ENCODE data around the gene GIPC1. TPM values are rescaled to one million over a fixed set of nuclear protein-coding genes. Genes with fewer than 3 reads are reported as not detected.

GIPC1 gene
- total and polyA plus RNA-seq, 2 experiments from 2014 or later = 106 to 173 TPM

DNA sequence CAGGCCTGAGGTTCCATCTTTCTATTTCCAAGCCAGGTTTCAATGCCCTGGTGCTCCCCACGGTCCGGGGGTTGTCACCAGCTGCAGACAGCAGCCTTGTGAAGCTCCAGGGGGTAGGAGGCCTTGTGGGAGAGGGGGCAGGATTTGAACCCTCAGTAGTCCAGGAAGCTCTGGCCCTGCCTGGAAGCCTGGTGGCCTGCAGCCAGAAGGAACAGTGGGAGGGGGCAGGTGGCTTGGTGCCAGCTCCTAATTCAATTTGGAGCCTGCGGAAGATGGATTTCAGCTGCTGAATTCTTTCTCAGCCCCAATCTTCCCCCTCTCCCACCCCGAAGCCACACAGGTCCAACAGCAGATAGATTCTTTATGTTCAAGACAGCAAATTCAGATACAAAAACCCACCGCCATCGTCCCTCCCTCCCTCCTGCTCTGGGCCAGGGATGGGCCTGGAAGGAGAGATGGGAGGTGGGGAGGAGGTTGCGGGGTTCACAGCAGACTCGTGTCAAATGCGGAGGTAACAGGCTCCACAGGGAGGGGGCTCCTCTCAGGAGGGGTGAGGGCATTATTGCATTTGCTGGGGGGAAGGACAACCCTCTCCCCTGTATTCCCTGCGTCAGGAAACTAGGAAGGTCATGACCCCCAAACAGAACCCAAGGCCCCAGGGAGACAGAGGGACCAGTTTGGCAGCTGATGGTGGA is 18.4 kb downstream of the GIPC1 start:
- H3K79me2 ChIP-seq (ENCODE audit: insufficient read depth) = no peaks in the 10 kb centered on the region
- no peak overlapping the region for H3K27ac ChIP-seq
- no peaks in the 10 kb centered on the region for H4K20me1 ChIP-seq (ENCODE audit: insufficient read depth)
- H3K9ac ChIP-seq = no peak overlapping the region
- DNase-seq = no peak
- in situ Hi-C loops (cut with MboI) = no loop called here
- H3F3A ChIP-seq (ENCODE audit: insufficient read depth) = peaks cover 6% of the 10 kb centered on the region; the same call in 1 of the 2 replicates
- H3K27me3 ChIP-seq (replicated peaks; ENCODE audit: insufficient read depth) = no peaks in the 10 kb centered on the region
- WGBS, 2 experiments (ENCODE audit: low coverage in 1 of 2, low lambda C conversion rate in 2 of 2, missing lambda C conversion rate in 2 of 2) = 78 to 81% methylated on average over 9 to 10 of the region's 10 CpGs
- no peaks in the 10 kb centered on the region for H3K9me2 ChIP-seq (ENCODE audit: insufficient read depth)
- no peak overlapping the region for H2AFZ ChIP-seq
- TF ChIP-seq EZH2 (IDR thresholded peaks at IDR 0.05; ENCODE audit: insufficient read depth, poor library complexity, severe bottlenecking) = no peak
- TF ChIP-seq EZH2phosphoT487 (IDR thresholded peaks at IDR 0.05; ENCODE audit: insufficient read depth, low read depth) = no peak
- H3K9me3 ChIP-seq (ENCODE audit: low read depth) = no peaks in the 10 kb centered on the region
- no peak overlapping the region for H3K4me3 ChIP-seq
- peaks cover 11% of the 10 kb centered on the region for H3K4me1 ChIP-seq (ENCODE audit: insufficient read depth)
- no peak overlapping the region for H3K4me2 ChIP-seq (ENCODE audit: unreplicated experiment)
- H3K36me3 ChIP-seq (ENCODE audit: low read depth) = peaks cover 14% of the 10 kb centered on the region; the same call in 1 of the 2 replicates

DNA sequence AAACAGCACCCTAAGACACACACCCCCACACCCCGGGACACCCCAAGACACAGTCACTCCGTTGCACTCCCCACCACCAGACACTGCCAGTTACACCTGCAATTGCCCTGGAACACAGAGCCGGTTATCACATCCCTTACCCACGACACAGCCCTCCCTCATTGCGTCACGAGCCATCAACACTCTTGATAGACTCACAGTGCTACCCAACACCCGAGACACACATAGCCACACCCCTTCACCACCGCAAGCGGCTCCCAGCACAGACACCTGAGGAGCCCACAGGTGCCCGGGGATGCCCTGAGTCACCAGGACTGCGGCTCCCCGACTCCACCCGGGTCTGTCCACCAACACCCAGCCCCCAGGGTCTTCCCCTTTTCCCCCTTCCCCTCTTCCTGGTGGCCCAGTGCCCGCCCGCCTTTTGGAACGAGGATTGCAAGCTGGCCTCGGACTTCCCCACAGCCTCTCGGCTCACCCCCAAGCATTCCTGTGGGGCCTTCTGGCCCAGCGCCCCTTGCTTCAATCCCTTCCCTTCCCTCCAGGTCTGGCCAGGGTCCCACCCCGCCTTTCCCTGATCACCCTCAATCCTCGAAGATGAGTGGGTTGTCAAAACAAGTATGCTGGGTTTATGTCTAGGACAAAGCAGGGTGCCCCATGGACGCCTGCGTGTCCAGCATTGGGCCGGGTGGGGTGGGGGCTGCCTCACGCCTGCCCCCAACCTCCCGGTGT is 19.1 kb downstream of the GIPC1 start:
- no peak overlapping the region for H3K27ac ChIP-seq
- H3K36me3 ChIP-seq (ENCODE audit: low read depth) = peaks cover 14% of the 10 kb centered on the region; the same call in 1 of the 2 replicates
- no peak overlapping the region for H3K4me2 ChIP-seq (ENCODE audit: unreplicated experiment)

DNA sequence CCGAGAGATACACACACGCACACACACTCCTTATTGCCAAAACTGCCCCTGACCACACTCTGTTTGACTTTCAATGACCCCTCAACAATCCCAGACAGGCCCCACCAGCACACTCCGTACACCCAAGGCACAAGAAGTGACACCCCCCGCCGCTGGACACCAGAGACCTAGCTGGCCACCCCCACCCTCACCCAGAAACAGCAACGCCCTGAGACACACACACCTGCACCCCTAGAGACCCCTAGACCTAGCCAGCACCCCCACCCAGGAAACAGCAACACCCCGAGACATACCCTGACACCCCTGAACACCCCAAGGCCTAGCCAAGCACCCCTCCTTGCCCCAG is 19.6 kb downstream of the GIPC1 start:
- Histone ChIP-seq H3F3A (ENCODE audit: insufficient read depth) (peaks cover 6% of the 10 kb centered on the region; the same call in 1 of the 2 replicates), H3K36me3 (ENCODE audit: low read depth) (peaks cover 14% of the 10 kb centered on the region; the same call in 1 of the 2 replicates), H3K4me3 (no peak overlapping the region), H3K4me1 (ENCODE audit: insufficient read depth) (peaks cover 11% of the 10 kb centered on the region), H3K79me2 (ENCODE audit: insufficient read depth) (no peaks in the 10 kb centered on the region), H3K27ac (no peak overlapping the region), H3K27me3 (replicated peaks; ENCODE audit: insufficient read depth) (no peaks in the 10 kb centered on the region), H3K9me2 (ENCODE audit: insufficient read depth) (no peaks in the 10 kb centered on the region), H3K4me2 (ENCODE audit: unreplicated experiment) (no peak overlapping the region), H3K9ac (no peak overlapping the region), H3K9me3 (ENCODE audit: low read depth) (no peaks in the 10 kb centered on the region), H2AFZ (no peak overlapping the region), H4K20me1 (ENCODE audit: insufficient read depth) (no peaks in the 10 kb centered on the region)
- 85 to 92% methylated on average over 3 to 7 of the region's 7 CpGs for WGBS, 2 experiments (ENCODE audit: low coverage in 1 of 2, low lambda C conversion rate in 2 of 2, missing lambda C conversion rate in 2 of 2)
- no peak for TF ChIP-seq EZH2phosphoT487 (IDR thresholded peaks at IDR 0.05; ENCODE audit: insufficient read depth, low read depth)
- TF ChIP-seq EZH2 (IDR thresholded peaks at IDR 0.05; ENCODE audit: insufficient read depth, poor library complexity, severe bottlenecking) = no peak
- in situ Hi-C loops (cut with MboI) = no loop called here
- no peak for DNase-seq

More for the DNA sequence above, 19.1 kb downstream of the GIPC1 start:
- TF ChIP-seq EZH2phosphoT487 (IDR thresholded peaks at IDR 0.05; ENCODE audit: insufficient read depth, low read depth) = no peak
- no peak for TF ChIP-seq EZH2 (IDR thresholded peaks at IDR 0.05; ENCODE audit: insufficient read depth, poor library complexity, severe bottlenecking)
- WGBS, 2 experiments (ENCODE audit: low coverage in 1 of 2, low lambda C conversion rate in 2 of 2, missing lambda C conversion rate in 2 of 2) = 51 to 56% methylated on average over 19 to 26 of the region's 26 CpGs
- Histone ChIP-seq H3K79me2 (ENCODE audit: insufficient read depth) (no peaks in the 10 kb centered on the region), H3K9me2 (ENCODE audit: insufficient read depth) (no peaks in the 10 kb centered on the region), H3F3A (ENCODE audit: insufficient read depth) (peaks cover 6% of the 10 kb centered on the region; the same call in 1 of the 2 replicates), H3K9ac (no peak overlapping the region), H4K20me1 (ENCODE audit: insufficient read depth) (no peaks in the 10 kb centered on the region), H2AFZ (no peak overlapping the region), H3K27me3 (replicated peaks; ENCODE audit: insufficient read depth) (no peaks in the 10 kb centered on the region), H3K9me3 (ENCODE audit: low read depth) (no peaks in the 10 kb centered on the region), H3K4me3 (no peak overlapping the region), H3K4me1 (ENCODE audit: insufficient read depth) (peaks cover 11% of the 10 kb centered on the region)
- in situ Hi-C loops (cut with MboI) = no loop called here
- DNase-seq = peak; percentile 80

DNA sequence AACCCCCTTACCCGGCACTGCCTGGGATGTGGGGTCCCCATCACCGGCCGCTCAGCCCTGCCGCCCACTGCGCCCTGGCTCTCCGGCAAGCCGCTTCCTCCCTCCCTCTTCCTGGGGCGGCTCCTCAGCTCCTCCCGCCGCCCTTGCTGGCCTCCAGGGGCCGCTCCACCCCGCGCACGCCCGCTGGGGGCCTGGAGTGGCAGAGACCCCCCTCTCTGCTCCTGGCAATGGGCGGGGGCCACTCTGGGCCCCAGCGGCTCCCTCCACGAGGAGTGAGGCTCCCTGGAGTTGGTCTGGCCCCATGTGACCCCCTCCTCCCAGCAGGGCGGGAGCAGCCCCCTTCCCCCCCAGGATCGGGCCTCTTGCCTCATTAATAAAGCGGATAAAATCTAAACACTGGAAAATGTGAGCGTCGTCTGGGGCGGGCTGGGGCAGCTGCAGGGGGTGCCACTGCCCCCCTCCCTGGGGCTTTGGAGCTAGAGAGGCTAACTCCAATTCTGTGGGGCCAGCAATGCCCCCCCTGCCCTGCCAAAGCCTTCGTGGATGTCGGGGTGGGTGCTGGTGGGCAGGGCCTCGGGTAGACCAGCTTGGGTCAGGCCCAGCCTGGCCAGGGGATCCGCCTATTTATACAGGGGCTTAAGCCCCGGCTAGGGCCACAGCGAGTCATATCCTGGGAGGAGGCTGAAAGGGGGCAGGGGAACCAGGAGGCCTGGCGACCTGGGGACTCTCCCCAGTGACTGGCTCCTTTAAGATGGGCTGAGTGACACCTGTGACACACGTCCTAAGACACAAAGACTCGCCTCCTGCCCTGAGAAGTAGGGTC is 20.5 kb downstream of the GIPC1 start, which contains the start of gene PTGER1:
Gene PTGER1 (minus strand): TSS at position 104 of the 823 bp plus-strand sequence. CDS start 1,034 bp downstream, outside the sequence.
- Histone ChIP-seq H4K20me1 (ENCODE audit: insufficient read depth) (no peaks in the 10 kb centered on the region), H3K9me2 (ENCODE audit: insufficient read depth) (no peaks in the 10 kb centered on the region), H2AFZ (peak within 1 kb of the TSS; percentile 23; the same call in 1 of the 2 replicates), H3K36me3 (ENCODE audit: low read depth) (peaks cover 12% of the 10 kb centered on the region; the same call in 1 of the 2 replicates), H3K27ac (no peak within 1 kb of the TSS), H3F3A (ENCODE audit: insufficient read depth) (peaks cover 6% of the 10 kb centered on the region; the same call in 1 of the 2 replicates), H3K9ac (0 out of 2 replicates have a peak within 1 kb of the TSS, but pooled peaks have one; percentile 8), H3K27me3 (replicated peaks; ENCODE audit: insufficient read depth) (no peaks in the 10 kb centered on the region), H3K9me3 (ENCODE audit: low read depth) (no peaks in the 10 kb centered on the region), H3K79me2 (ENCODE audit: insufficient read depth) (no peaks in the 10 kb centered on the region), H3K4me1 (ENCODE audit: insufficient read depth) (peaks cover 9% of the 10 kb centered on the region), H3K4me2 (ENCODE audit: unreplicated experiment) (peak within 1 kb of the TSS; percentile 52), H3K4me3 (peak within 1 kb of the TSS; percentile 30; the same call in 1 of the 2 replicates)
- no peak for TF ChIP-seq EZH2 (IDR thresholded peaks at IDR 0.05; ENCODE audit: insufficient read depth, poor library complexity, severe bottlenecking)
- no peak for TF ChIP-seq EZH2phosphoT487 (IDR thresholded peaks at IDR 0.05; ENCODE audit: insufficient read depth, low read depth)
- peak; percentile 67 for DNase-seq
- in situ Hi-C loops (cut with MboI) = no loop called here
- WGBS, 2 experiments (ENCODE audit: low coverage in 1 of 2, low lambda C conversion rate in 2 of 2, missing lambda C conversion rate in 2 of 2) = 8 to 10% methylated on average over 31 to 33 of the region's 33 CpGs
